Measurements from ENCODE around the gene IRX6. TPM values are rescaled to one million over a fixed set of nuclear protein-coding genes. Genes with fewer than 3 reads are reported as not detected.

Gene IRX6
- total and polyA plus RNA-seq, 2 donors from 2014 or later, result 0.62 to 1.2 TPM

GRCh38 chr16:55373489-55373832 is 49.5 kb downstream of the IRX6 start:
- no peak overlapping the region for H3K9ac ChIP-seq (ENCODE audit: low read length in 3 of 3)
- H3K36me3 ChIP-seq (ENCODE audit: control insufficient read depth in 2 of 3, insufficient read depth in 3 of 3, low read length in 3 of 3), result no peaks in the 10 kb centered on the region
- H3K4me3 ChIP-seq (ENCODE audit: low read length in 3 of 3), result no peak overlapping the region
- H3K27ac ChIP-seq (ENCODE audit: low read depth in 2 of 2, low read length in 2 of 2), result no peak overlapping the region
- intact Hi-C loops (cut with DNase I), result no loop called here
- TF ChIP-seq, protein P1, sequence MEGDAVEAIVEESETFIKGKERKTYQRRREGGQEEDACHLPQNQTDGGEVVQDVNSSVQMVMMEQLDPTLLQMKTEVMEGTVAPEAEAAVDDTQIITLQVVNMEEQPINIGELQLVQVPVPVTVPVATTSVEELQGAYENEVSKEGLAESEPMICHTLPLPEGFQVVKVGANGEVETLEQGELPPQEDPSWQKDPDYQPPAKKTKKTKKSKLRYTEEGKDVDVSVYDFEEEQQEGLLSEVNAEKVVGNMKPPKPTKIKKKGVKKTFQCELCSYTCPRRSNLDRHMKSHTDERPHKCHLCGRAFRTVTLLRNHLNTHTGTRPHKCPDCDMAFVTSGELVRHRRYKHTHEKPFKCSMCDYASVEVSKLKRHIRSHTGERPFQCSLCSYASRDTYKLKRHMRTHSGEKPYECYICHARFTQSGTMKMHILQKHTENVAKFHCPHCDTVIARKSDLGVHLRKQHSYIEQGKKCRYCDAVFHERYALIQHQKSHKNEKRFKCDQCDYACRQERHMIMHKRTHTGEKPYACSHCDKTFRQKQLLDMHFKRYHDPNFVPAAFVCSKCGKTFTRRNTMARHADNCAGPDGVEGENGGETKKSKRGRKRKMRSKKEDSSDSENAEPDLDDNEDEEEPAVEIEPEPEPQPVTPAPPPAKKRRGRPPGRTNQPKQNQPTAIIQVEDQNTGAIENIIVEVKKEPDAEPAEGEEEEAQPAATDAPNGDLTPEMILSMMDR (IDR thresholded peaks at IDR 0.05; ENCODE audit: borderline replicate concordance, extremely low read depth, insufficient read depth), result no peak
- no peaks in the 10 kb centered on the region for H3K9me3 ChIP-seq (ENCODE audit: control insufficient read depth in 2 of 3, insufficient read depth in 1 of 3, low read length in 3 of 3)
- FAIRE-seq (no peak), DNase-seq (no peak)
- H3K4me1 ChIP-seq (ENCODE audit: control insufficient read depth in 2 of 3, insufficient read depth in 2 of 3, low read depth in 1 of 3, low read length in 3 of 3), result no peaks in the 10 kb centered on the region
- peaks cover 10% of the 10 kb centered on the region for H3K27me3 ChIP-seq (ENCODE audit: control insufficient read depth, insufficient read depth, low read length)

DNA sequence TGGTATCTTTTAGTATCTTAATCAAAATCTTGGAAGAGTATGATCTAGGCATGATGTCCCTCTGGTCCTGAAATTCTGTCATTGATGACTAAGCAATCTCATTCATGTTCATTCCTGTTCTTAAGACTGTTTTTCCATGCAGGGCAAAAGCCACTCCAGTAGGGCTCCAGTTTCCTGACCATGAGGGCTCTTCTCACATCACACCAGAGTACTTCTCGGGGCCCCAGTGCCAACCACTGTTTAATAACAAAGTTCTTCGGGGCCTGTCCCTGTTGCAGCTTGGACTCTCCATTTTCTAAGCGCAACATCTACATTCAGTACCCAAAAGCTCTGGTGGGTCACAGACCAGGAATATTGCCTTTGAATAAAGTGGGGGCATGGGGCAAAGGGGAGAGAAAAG is 52.0 kb downstream of the IRX6 start:
- no peak for FAIRE-seq
- no peaks in the 10 kb centered on the region for H3K36me3 ChIP-seq (ENCODE audit: control insufficient read depth in 2 of 3, insufficient read depth in 3 of 3, low read length in 3 of 3)
- intact Hi-C loops (cut with DNase I), result no loop called here
- H3K4me3 ChIP-seq (ENCODE audit: low read length in 3 of 3), result no peak overlapping the region
- DNase-seq, result no peak
- H3K27ac ChIP-seq (ENCODE audit: low read depth in 2 of 2, low read length in 2 of 2), result no peak overlapping the region
- peaks cover 4% of the 10 kb centered on the region for H3K27me3 ChIP-seq (ENCODE audit: control insufficient read depth, insufficient read depth, low read length)
- H3K9ac ChIP-seq (ENCODE audit: low read length in 3 of 3), result no peak overlapping the region
- H3K4me1 ChIP-seq (ENCODE audit: control insufficient read depth in 2 of 3, insufficient read depth in 2 of 3, low read depth in 1 of 3, low read length in 3 of 3), result no peaks in the 10 kb centered on the region
- TF ChIP-seq, protein P1 (IDR thresholded peaks at IDR 0.05; ENCODE audit: borderline replicate concordance, extremely low read depth, insufficient read depth), result no peak
- no peaks in the 10 kb centered on the region for H3K9me3 ChIP-seq (ENCODE audit: control insufficient read depth in 2 of 3, insufficient read depth in 1 of 3, low read length in 3 of 3)

GRCh38 chr16:55376567-55377167 is 52.7 kb downstream of the IRX6 start:
- no peaks in the 10 kb centered on the region for H3K36me3 ChIP-seq (ENCODE audit: control insufficient read depth in 2 of 3, insufficient read depth in 3 of 3, low read length in 3 of 3)
- no peak overlapping the region for H3K9ac ChIP-seq (ENCODE audit: low read length in 3 of 3)
- TF ChIP-seq, protein P1 (IDR thresholded peaks at IDR 0.05; ENCODE audit: borderline replicate concordance, extremely low read depth, insufficient read depth), result no peak
- H3K4me3 ChIP-seq (ENCODE audit: low read length in 3 of 3), result no peak overlapping the region
- DNase-seq (no peak), FAIRE-seq (no peak)
- no peaks in the 10 kb centered on the region for H3K9me3 ChIP-seq (ENCODE audit: control insufficient read depth in 2 of 3, insufficient read depth in 1 of 3, low read length in 3 of 3)
- H3K4me1 ChIP-seq (ENCODE audit: control insufficient read depth in 2 of 3, insufficient read depth in 2 of 3, low read depth in 1 of 3, low read length in 3 of 3), result no peaks in the 10 kb centered on the region
- intact Hi-C loops (cut with DNase I), result no loop called here
- H3K27me3 ChIP-seq (ENCODE audit: control insufficient read depth, insufficient read depth, low read length), result no peaks in the 10 kb centered on the region
- H3K27ac ChIP-seq (ENCODE audit: low read depth in 2 of 2, low read length in 2 of 2), result no peak overlapping the region

GRCh38 chr16:55377840-55378239 is 53.8 kb downstream of the IRX6 start:
- Histone ChIP-seq H3K27me3 (ENCODE audit: control insufficient read depth, insufficient read depth, low read length) (no peaks in the 10 kb centered on the region), H3K27ac (ENCODE audit: low read depth in 2 of 2, low read length in 2 of 2) (no peak overlapping the region), H3K36me3 (ENCODE audit: control insufficient read depth in 2 of 3, insufficient read depth in 3 of 3, low read length in 3 of 3) (no peaks in the 10 kb centered on the region), H3K9me3 (ENCODE audit: control insufficient read depth in 2 of 3, insufficient read depth in 1 of 3, low read length in 3 of 3) (no peaks in the 10 kb centered on the region), H3K4me3 (ENCODE audit: low read length in 3 of 3) (no peak overlapping the region), H3K4me1 (ENCODE audit: control insufficient read depth in 2 of 3, insufficient read depth in 2 of 3, low read depth in 1 of 3, low read length in 3 of 3) (no peaks in the 10 kb centered on the region), H3K9ac (ENCODE audit: low read length in 3 of 3) (no peak overlapping the region)
- intact Hi-C loops (cut with DNase I), result no loop called here
- TF ChIP-seq, protein P1 (IDR thresholded peaks at IDR 0.05; ENCODE audit: borderline replicate concordance, extremely low read depth, insufficient read depth), result no peak
- no peak for FAIRE-seq
- DNase-seq, result no peak
